Smooth muscle cell (in vitro differentiated cells): ENCODE results near the gene LMOD2. TPM values are rescaled to one million over a fixed set of nuclear protein-coding genes. Genes with fewer than 3 reads are reported as not detected.

Experiments
- DNase-seq: peaks from one replicate; lab custom pipeline; 2025; ENCODE audit not compliant: unreplicated experiment; lab: John Stamatoyannopoulos, UW
- H2AFZ ChIP-seq: fragments of 200-600 bp; sonication (generic); 2 replicates; pipeline ENCODE4 v1.6.0; 2016; ENCODE audit warnings: antibody characterized with exemption, low read depth, mild to moderate bottlenecking
- H3F3A ChIP-seq: fragments of 200-600 bp; sonication (generic); 2 replicates; pipeline ENCODE4 v1.6.0; 2017; ENCODE audit warnings: antibody characterized with exemption, low read depth
- H3K27ac ChIP-seq: fragments of 200-600 bp; sonication (generic); 2 replicates; pipeline ENCODE4 v1.5.1; 2016; ENCODE audit warnings: low read depth, mild to moderate bottlenecking
- H3K27me3 ChIP-seq: fragments of 200-600 bp; sonication (generic); 2 replicates; pipeline ENCODE4 v1.6.1; 2016; ENCODE audit warnings: low read depth, mild to moderate bottlenecking
- H3K36me3 ChIP-seq: fragments of 200-600 bp; sonication (generic); 2 replicates; pipeline ENCODE4 v1.5.1; 2016; ENCODE audit warnings: low read depth
- H3K4me1 ChIP-seq: fragments of 200-600 bp; sonication (generic); 2 replicates; pipeline ENCODE4 v1.5.1; 2016; ENCODE audit warnings: low read depth
- H3K4me2 ChIP-seq: fragments of 200-600 bp; sonication (generic); 2 replicates; pipeline ENCODE4 v1.6.0; 2016; ENCODE audit warnings: mild to moderate bottlenecking
- H3K4me3 ChIP-seq: fragments of 200-600 bp; sonication (generic); 2 replicates; pipeline ENCODE4 v1.5.1; 2016; ENCODE audit warnings: mild to moderate bottlenecking
- H3K79me2 ChIP-seq: fragments of 200-600 bp; sonication (generic); 2 replicates; pipeline ENCODE4 v1.6.0; 2016; ENCODE audit warnings: low read depth, mild to moderate bottlenecking
- H3K9ac ChIP-seq: fragments of 200-600 bp; sonication (generic); 2 replicates; pipeline ENCODE4 v1.6.0; 2016; ENCODE audit warnings: low read depth
- H3K9me3 ChIP-seq: fragments of 200-600 bp; sonication (generic); replicated peaks from 2 replicates; pipeline ENCODE4 v1.5.1; 2016; ENCODE audit warnings: low read depth
- H4K20me1 ChIP-seq: fragments of 200-600 bp; sonication (generic); 2 replicates; pipeline ENCODE4 v1.6.0; 2016; ENCODE audit warnings: low read depth
- WGBS: methylation state at CpG from one replicate; pipeline ENCODE4 v1.1.7; 2016; ENCODE audit warnings: low lambda C conversion rate; 5-methylcytosine and 5-hydroxymethylcytosine counted together
- polyA plus RNA-seq: library from polyadenylated mRNA; unstranded; fragments of >200 nt; fragmentation: Nextera tagmentation; extraction: Ambion mirVana; gene quantifications from 2 replicates; pipeline ENCODE4 v1.2.1, GENCODE V29; 2016
- total RNA-seq: library from RNA; depleted of rRNA; stranded (reverse); fragments of >200 nt; gene quantifications from 2 replicates; pipeline ENCODE4 v1.2.3, GENCODE V29; 2014
- TF ChIP-seq, protein P1 (sequence below): fragments of 200-600 bp; sonication (generic); IDR thresholded peaks from 2 replicates; pipeline ENCODE4 v1.5.1; 2017; ENCODE audit warnings: borderline replicate concordance, mild to moderate bottlenecking, antibody characterized with exemption; ENCODE audit not compliant: insufficient read depth, poor library complexity, severe bottlenecking

Gene LMOD2
- total and polyA plus RNA-seq, 2 experiments from 2014 or later = 0.10 TPM; not detected in 1

DNA sequence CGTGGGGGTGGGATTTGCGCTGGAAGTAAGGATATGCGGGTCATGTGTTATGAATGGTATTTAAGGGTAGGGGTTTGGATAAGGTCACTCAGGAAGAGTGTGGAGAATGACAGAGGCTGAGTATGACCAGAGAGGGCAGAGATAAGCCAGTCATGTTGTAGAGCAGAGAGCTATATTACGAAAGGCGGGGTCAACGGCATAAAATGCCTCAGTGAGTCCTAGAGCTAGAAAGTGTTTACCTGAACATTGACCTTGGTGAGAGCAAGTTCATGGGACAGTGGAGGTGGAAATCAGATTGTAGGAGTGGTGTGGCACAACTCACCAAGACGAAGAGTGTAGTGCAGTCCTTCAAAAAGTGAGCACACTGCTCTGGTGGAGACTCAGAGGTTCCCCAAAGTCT is 13.8 kb downstream of the LMOD2 start:
- no peak overlapping the region for H2AFZ ChIP-seq
- H3K4me2 ChIP-seq = no peak overlapping the region
- H3K4me1 ChIP-seq = peaks cover 2% of the 10 kb centered on the region
- no peak overlapping the region for H3K27ac ChIP-seq
- no peak overlapping the region for H3K9ac ChIP-seq
- DNase-seq = no peak
- no peaks in the 10 kb centered on the region for H4K20me1 ChIP-seq
- H3F3A ChIP-seq = peaks cover 2% of the 10 kb centered on the region
- H3K36me3 ChIP-seq = no peaks in the 10 kb centered on the region
- TF ChIP-seq, protein P1, sequence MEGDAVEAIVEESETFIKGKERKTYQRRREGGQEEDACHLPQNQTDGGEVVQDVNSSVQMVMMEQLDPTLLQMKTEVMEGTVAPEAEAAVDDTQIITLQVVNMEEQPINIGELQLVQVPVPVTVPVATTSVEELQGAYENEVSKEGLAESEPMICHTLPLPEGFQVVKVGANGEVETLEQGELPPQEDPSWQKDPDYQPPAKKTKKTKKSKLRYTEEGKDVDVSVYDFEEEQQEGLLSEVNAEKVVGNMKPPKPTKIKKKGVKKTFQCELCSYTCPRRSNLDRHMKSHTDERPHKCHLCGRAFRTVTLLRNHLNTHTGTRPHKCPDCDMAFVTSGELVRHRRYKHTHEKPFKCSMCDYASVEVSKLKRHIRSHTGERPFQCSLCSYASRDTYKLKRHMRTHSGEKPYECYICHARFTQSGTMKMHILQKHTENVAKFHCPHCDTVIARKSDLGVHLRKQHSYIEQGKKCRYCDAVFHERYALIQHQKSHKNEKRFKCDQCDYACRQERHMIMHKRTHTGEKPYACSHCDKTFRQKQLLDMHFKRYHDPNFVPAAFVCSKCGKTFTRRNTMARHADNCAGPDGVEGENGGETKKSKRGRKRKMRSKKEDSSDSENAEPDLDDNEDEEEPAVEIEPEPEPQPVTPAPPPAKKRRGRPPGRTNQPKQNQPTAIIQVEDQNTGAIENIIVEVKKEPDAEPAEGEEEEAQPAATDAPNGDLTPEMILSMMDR = no peak
- no peaks in the 10 kb centered on the region for H3K79me2 ChIP-seq
- WGBS = 89% methylated on average over 7 of the region's 7 CpGs
- no peaks in the 10 kb centered on the region for H3K27me3 ChIP-seq
- no peak overlapping the region for H3K4me3 ChIP-seq
- no peaks in the 10 kb centered on the region for H3K9me3 ChIP-seq

GRCh38 chr7:123673137-123673732 is 17.6 kb downstream of the LMOD2 start:
- DNase-seq = no peak
- Histone ChIP-seq H4K20me1 (no peaks in the 10 kb centered on the region), H3K79me2 (no peaks in the 10 kb centered on the region), H3K4me3 (no peak overlapping the region), H2AFZ (no peak overlapping the region), H3K27me3 (no peaks in the 10 kb centered on the region), H3K4me2 (no peak overlapping the region), H3K9ac (no peak overlapping the region), H3F3A (peaks cover 9% of the 10 kb centered on the region), H3K9me3 (no peaks in the 10 kb centered on the region), H3K27ac (no peak overlapping the region), H3K4me1 (peaks cover 10% of the 10 kb centered on the region), H3K36me3 (no peaks in the 10 kb centered on the region)
- 90% methylated on average over 5 of the region's 5 CpGs for WGBS
- TF ChIP-seq, protein P1 = no peak

DNA sequence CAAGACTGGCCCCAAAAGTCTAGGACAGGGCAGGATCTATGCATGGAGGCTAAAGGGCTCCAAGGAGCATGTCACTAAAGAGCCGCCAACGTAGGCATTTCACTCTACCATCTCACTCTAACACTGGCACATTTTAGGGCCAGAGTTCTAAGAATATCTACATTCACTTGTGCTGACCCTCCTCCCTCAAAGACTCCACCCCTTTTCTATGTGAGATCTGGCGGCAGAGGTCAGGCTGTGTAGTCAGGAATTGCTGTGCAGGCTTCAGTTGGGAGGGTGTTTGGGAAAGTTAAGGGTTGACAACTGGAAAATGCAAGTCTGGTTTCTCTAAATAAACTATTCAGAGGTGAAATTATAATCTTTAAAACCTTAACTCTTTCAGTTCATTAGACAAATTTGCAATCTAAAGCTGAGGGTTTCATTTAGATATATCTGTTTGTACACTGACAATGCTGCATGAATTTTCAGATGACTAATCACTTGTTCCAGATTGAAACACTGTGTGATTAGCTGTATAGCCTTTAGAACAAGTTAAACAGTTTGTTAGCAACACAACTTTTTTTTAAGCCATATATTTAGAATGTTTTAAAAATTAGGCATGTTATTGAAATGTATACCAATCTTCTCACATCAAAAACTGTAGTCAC is 18.2 kb downstream of the LMOD2 start:
- no peak overlapping the region for H2AFZ ChIP-seq
- no peaks in the 10 kb centered on the region for H3K27me3 ChIP-seq
- peak overlapping the region; percentile 76 for H3K27ac ChIP-seq
- no peaks in the 10 kb centered on the region for H4K20me1 ChIP-seq
- no peaks in the 10 kb centered on the region for H3K9me3 ChIP-seq
- peaks cover 9% of the 10 kb centered on the region for H3F3A ChIP-seq
- TF ChIP-seq, protein P1 = no peak
- H3K4me3 ChIP-seq = no peak overlapping the region
- peaks cover 10% of the 10 kb centered on the region for H3K4me1 ChIP-seq
- no peak overlapping the region for H3K9ac ChIP-seq
- no peaks in the 10 kb centered on the region for H3K36me3 ChIP-seq
- no peaks in the 10 kb centered on the region for H3K79me2 ChIP-seq
- peak overlapping the region; percentile 33 for H3K4me2 ChIP-seq
- 82% methylated on average over 3 of the region's 3 CpGs for WGBS
- DNase-seq = no peak
